NB4 (cell line): ENCODE measurements around the gene INVS.

Source experiments
- DNase-seq: peaks from one replicate; pipeline ENCODE4 v3.0.0; 2010; ENCODE audit warnings: low read depth
- H3K4me3 ChIP-seq: one replicate; pipeline ENCODE4 v1.5.1; 2011; ENCODE audit warnings: mild to moderate bottlenecking, low read depth, low read length, moderate library complexity
- MAX ChIP-seq: IDR thresholded peaks from 2 replicates; pipeline ENCODE4 v1.6.1; 2011; ENCODE audit warnings: low read depth, low read length
- MYC ChIP-seq: IDR thresholded peaks from 2 replicates; pipeline ENCODE4 v1.6.1; 2011; ENCODE audit warnings: low read depth, low read length
- POLR2A ChIP-seq: IDR thresholded peaks from 2 replicates; pipeline ENCODE4 v1.6.1; 2011; ENCODE audit warnings: mild to moderate bottlenecking; ENCODE audit not compliant: insufficient read length; ENCODE audit errors: extremely low read depth
- TF ChIP-seq, protein P1 (sequence below): IDR thresholded peaks from one replicate; pipeline ENCODE4 v1.5.1; 2012; ENCODE audit warnings: low read depth, low read length

Gene INVS

GRCh38 chr9:100282388-100282719, 183.3 kb downstream of the INVS start:
- TF ChIP-seq, protein P1, sequence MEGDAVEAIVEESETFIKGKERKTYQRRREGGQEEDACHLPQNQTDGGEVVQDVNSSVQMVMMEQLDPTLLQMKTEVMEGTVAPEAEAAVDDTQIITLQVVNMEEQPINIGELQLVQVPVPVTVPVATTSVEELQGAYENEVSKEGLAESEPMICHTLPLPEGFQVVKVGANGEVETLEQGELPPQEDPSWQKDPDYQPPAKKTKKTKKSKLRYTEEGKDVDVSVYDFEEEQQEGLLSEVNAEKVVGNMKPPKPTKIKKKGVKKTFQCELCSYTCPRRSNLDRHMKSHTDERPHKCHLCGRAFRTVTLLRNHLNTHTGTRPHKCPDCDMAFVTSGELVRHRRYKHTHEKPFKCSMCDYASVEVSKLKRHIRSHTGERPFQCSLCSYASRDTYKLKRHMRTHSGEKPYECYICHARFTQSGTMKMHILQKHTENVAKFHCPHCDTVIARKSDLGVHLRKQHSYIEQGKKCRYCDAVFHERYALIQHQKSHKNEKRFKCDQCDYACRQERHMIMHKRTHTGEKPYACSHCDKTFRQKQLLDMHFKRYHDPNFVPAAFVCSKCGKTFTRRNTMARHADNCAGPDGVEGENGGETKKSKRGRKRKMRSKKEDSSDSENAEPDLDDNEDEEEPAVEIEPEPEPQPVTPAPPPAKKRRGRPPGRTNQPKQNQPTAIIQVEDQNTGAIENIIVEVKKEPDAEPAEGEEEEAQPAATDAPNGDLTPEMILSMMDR: no peak
- TF ChIP-seq MYC (no peak), MAX (no peak), POLR2A (no peak)
- no peak for DNase-seq
- no peak overlapping the region for H3K4me3 ChIP-seq

- no peak for DNase-seq
- TF ChIP-seq MAX (no peak), POLR2A (no peak), MYC (no peak)
- TF ChIP-seq, protein P1: no peak
- no peak overlapping the region for H3K4me3 ChIP-seq
Observed at GRCh38 chr9:100284247-100284646, 185.2 kb downstream of the INVS start.

DNA sequence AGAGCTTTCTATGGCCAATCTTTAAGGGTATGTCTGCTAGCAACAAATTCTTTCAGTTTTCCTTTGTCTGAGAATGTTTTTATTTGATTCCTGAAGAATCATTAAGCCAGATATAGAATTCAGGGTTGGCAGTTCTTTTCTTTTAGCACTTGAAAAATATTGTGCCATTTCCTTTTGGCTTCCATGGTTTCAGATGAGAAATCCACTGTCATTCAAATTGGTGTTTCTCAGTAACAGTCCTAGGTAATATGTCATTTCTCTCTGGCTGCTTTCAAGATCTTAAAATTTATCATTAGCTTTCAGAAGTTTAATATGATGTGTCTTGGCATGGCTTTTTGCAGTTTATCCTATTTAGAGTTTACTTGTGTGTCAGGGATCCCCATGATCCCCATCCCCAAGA, 186.0 kb downstream of the INVS start:
- TF ChIP-seq MAX (no peak), POLR2A (no peak), MYC (no peak)
- TF ChIP-seq, protein P1: no peak
- no peak overlapping the region for H3K4me3 ChIP-seq
- DNase-seq: no peak

- DNase-seq: no peak
- TF ChIP-seq MAX: no peak
- TF ChIP-seq MYC: no peak
- TF ChIP-seq, protein P1: no peak
- TF ChIP-seq POLR2A: no peak
Observed at GRCh38 chr9:100285601-100286000, 186.6 kb downstream of the INVS start.

GRCh38 chr9:100286257-100286656, 187.2 kb downstream of the INVS start:
- H3K4me3 ChIP-seq: no peak overlapping the region
- TF ChIP-seq MAX (no peak), MYC (no peak), POLR2A (no peak)
- TF ChIP-seq, protein P1: no peak
- DNase-seq: no peak

More at GRCh38 chr9:100285601-100286000, 186.6 kb downstream of the INVS start:
- H3K4me3 ChIP-seq: no peak overlapping the region

- H3K4me3 ChIP-seq: no peak overlapping the region
- DNase-seq: no peak
- TF ChIP-seq, protein P1: no peak
- TF ChIP-seq MYC: no peak
- no peak for TF ChIP-seq POLR2A
- TF ChIP-seq MAX: no peak
Observed at GRCh38 chr9:100287186-100287585, 188.1 kb downstream of the INVS start.
